Caco-2 (cell line): ENCODE results near the gene MOBP. TPM values are rescaled to one million over a fixed set of nuclear protein-coding genes. Genes with fewer than 3 reads are reported as not detected.

Experiments
- BruUV-seq: library from RNA; stranded (reverse); fragments of 400-500 nt; replicated peaks from 2 replicates; lab custom pipeline; 2021; lab: Mats Ljungman, UMichigan
- CTCF ChIA-PET: fragments of 300-600 bp; sonication (Branson Sonifier 250); formaldehyde crosslinking; loops from one replicate; lab custom pipeline; 2022; ENCODE audit warnings: antibody characterized with exemption; lab: Charles Lee
- POLR2A ChIA-PET: fragments of 300-600 bp; sonication (Branson Sonifier 250); formaldehyde crosslinking; loops from one replicate; lab custom pipeline; 2022; ENCODE audit warnings: antibody characterized with exemption; lab: Charles Lee
- DNase-seq, 2 experiments: peaks; one replicate each; pipeline versions ENCODE4 v3.0.0 to v3.0.0-alpha.2; 2020 to 2022
- H3K27me3 ChIP-seq: replicated peaks from 2 replicates; pipeline ENCODE4 v1.6.0; 2011; ENCODE audit warnings: low read length; ENCODE audit not compliant: control insufficient read depth, insufficient read depth
- H3K36me3 ChIP-seq: 2 replicates; pipeline ENCODE4 v1.5.1; 2011; ENCODE audit warnings: low read length; ENCODE audit not compliant: control insufficient read depth, insufficient read depth
- H3K4me1 ChIP-seq: fragments of 250-450 bp; sonication (Bioruptor Pico); 2 replicates; pipeline ENCODE4 v1.5.1; 2020; ENCODE audit warnings: mild to moderate bottlenecking
- H3K4me3 ChIP-seq: 2 replicates; pipeline ENCODE4 v1.5.1; 2011; ENCODE audit warnings: low read depth, mild to moderate bottlenecking, control low read depth, low read length
- H3K9me3 ChIP-seq: fragments of 250-450 bp; sonication (Bioruptor Pico); 2 replicates; pipeline ENCODE4 v1.5.1; 2020; ENCODE audit warnings: mild to moderate bottlenecking, moderate library complexity
- H3K27ac Mint-ChIP-seq: one replicate; pipeline ENCODE4 v1.8.0; 2022; ENCODE audit warnings: mixed read lengths; ENCODE audit not compliant: unreplicated experiment
- H3K27me3 Mint-ChIP-seq: one replicate; pipeline ENCODE4 v1.8.0; 2022; ENCODE audit warnings: mixed read lengths; ENCODE audit not compliant: insufficient read depth, unreplicated experiment
- H3K36me3 Mint-ChIP-seq: one replicate; pipeline ENCODE4 v1.8.0; 2022; ENCODE audit warnings: mild to moderate bottlenecking, mixed read lengths; ENCODE audit not compliant: insufficient read depth, unreplicated experiment
- H3K4me1 Mint-ChIP-seq: one replicate; pipeline ENCODE4 v1.8.0; 2022; ENCODE audit warnings: low read depth, mixed read lengths; ENCODE audit not compliant: unreplicated experiment
- H3K4me3 Mint-ChIP-seq: one replicate; pipeline ENCODE4 v1.8.0; 2022; ENCODE audit warnings: mild to moderate bottlenecking, moderate library complexity, mixed read lengths; ENCODE audit not compliant: unreplicated experiment
- H3K9me3 Mint-ChIP-seq: one replicate; pipeline ENCODE4 v1.8.0; 2022; ENCODE audit warnings: mixed read lengths; ENCODE audit not compliant: unreplicated experiment
- CTCF ChIP-seq, 2 experiments: fragments of 200-600 bp in 1 of 2; IDR thresholded peaks; 1 replicate in 1 of 2; 2 replicates in 1 of 2; pipeline versions ENCODE4 v1.5.1 to v1.8.0; 2011 to 2022; ENCODE audit warnings: antibody characterized with exemption in 1 of 2, control low read depth in 1 of 2, inconsistent platforms in 1 of 2, low read depth in 1 of 2, low read length in 1 of 2, mild to moderate bottlenecking in 1 of 2, moderate library complexity in 1 of 2; ENCODE audit not compliant: insufficient read depth in 1 of 2, severe bottlenecking in 1 of 2, unreplicated experiment in 1 of 2
- intact Hi-C: fragments of 100-400 bp; cut with micrococcal nuclease; formaldehyde crosslinking; loops from one replicate; pipeline ENCODE4 v1.10.0; 2022; ENCODE audit not compliant: unreplicated experiment
- total RNA-seq: library from RNA; stranded (reverse); gene quantifications from 2 replicates; pipeline ENCODE4 v1.2.3, GENCODE V29; 2022

MOBP gene
- total RNA-seq, 1 experiment from 2014 or later: 0.27 TPM

- Mint-ChIP-seq H3K27me3 (peaks cover 3% of the 10 kb centered on the region), H3K36me3 (no peaks in the 10 kb centered on the region), H3K27ac (no peak overlapping the region), H3K4me1 (no peaks in the 10 kb centered on the region), H3K9me3 (no peaks in the 10 kb centered on the region), H3K4me3 (no peak overlapping the region)
- H3K27me3 ChIP-seq: no peaks in the 10 kb centered on the region; the same call in 1 of the 2 replicates
- H3K4me1 ChIP-seq: no peaks in the 10 kb centered on the region
- no TSS peak for BruUV-seq
- POLR2A ChIA-PET: no interaction called here
- no peaks in the 10 kb centered on the region for H3K36me3 ChIP-seq
- CTCF ChIA-PET: no interaction called here
- no peaks in the 10 kb centered on the region; the same call in 1 of the 2 replicates for H3K9me3 ChIP-seq
- intact Hi-C loops: no loop called here
- no peak overlapping the region for H3K4me3 ChIP-seq
- DNase-seq: no peak
- TF ChIP-seq CTCF (IDR thresholded peaks at IDR 0.05; ENCODE audit: insufficient read depth in 1 of 2, low read depth in 1 of 2, low read length in 1 of 2, severe bottlenecking in 1 of 2, unreplicated experiment in 1 of 2): no peak
Observed at GRCh38 chr3:39506863-39507262, 39.4 kb downstream of the MOBP start.

GRCh38 chr3:39513791-39514369 is 46.4 kb downstream of the MOBP start:
- CTCF ChIA-PET: no interaction called here
- Histone ChIP-seq H3K9me3 (no peaks in the 10 kb centered on the region; the same call in 1 of the 2 replicates), H3K4me1 (no peaks in the 10 kb centered on the region), H3K36me3 (no peaks in the 10 kb centered on the region), H3K4me3 (no peak overlapping the region), H3K27me3 (no peaks in the 10 kb centered on the region; the same call in 1 of the 2 replicates)
- POLR2A ChIA-PET: no interaction called here
- no TSS peak for BruUV-seq
- H3K9me3 Mint-ChIP-seq: peaks cover 11% of the 10 kb centered on the region
- intact Hi-C loops: no loop called here
- no peak for TF ChIP-seq CTCF (IDR thresholded peaks at IDR 0.05; ENCODE audit: insufficient read depth in 1 of 2, low read depth in 1 of 2, low read length in 1 of 2, severe bottlenecking in 1 of 2, unreplicated experiment in 1 of 2)
- H3K36me3 Mint-ChIP-seq: no peaks in the 10 kb centered on the region
- no peak overlapping the region for H3K27ac Mint-ChIP-seq
- H3K27me3 Mint-ChIP-seq: peaks cover 12% of the 10 kb centered on the region
- H3K4me1 Mint-ChIP-seq: peaks cover 9% of the 10 kb centered on the region
- DNase-seq: no peak
- H3K4me3 Mint-ChIP-seq: no peak overlapping the region

- peaks cover 23% of the 10 kb centered on the region for H3K27me3 Mint-ChIP-seq
- POLR2A ChIA-PET: no interaction called here
- no peak overlapping the region for H3K4me3 Mint-ChIP-seq
- DNase-seq: no peak
- Histone ChIP-seq H3K4me1 (no peaks in the 10 kb centered on the region), H3K36me3 (no peaks in the 10 kb centered on the region), H3K4me3 (no peak overlapping the region), H3K27me3 (no peaks in the 10 kb centered on the region; the same call in 1 of the 2 replicates), H3K9me3 (no peaks in the 10 kb centered on the region)
- BruUV-seq: no TSS peak
- H3K36me3 Mint-ChIP-seq: no peaks in the 10 kb centered on the region
- peaks cover 9% of the 10 kb centered on the region for H3K4me1 Mint-ChIP-seq
- CTCF ChIA-PET: no interaction called here
- H3K27ac Mint-ChIP-seq: no peak overlapping the region
- peaks cover 11% of the 10 kb centered on the region for H3K9me3 Mint-ChIP-seq
- TF ChIP-seq CTCF (IDR thresholded peaks at IDR 0.05; ENCODE audit: insufficient read depth in 1 of 2, low read depth in 1 of 2, low read length in 1 of 2, severe bottlenecking in 1 of 2, unreplicated experiment in 1 of 2): no peak
- intact Hi-C loops: no loop called here
Observed at GRCh38 chr3:39515681-39516441, 48.4 kb downstream of the MOBP start.
